OCI-LY1 (cell line): ENCODE measurements around the gene SPATA12.

Source experiments
- H2AFZ ChIP-seq: fragments of 200-600 bp; sonication (generic), shearing (Covaris generic); 2 replicates; pipeline ENCODE4 v1.6.0; 2014; ENCODE audit warnings: antibody characterized with exemption, mild to moderate bottlenecking, low read length
- H3F3A ChIP-seq: fragments of 200-600 bp; sonication (generic), shearing (Covaris generic); 2 replicates; pipeline ENCODE4 v1.6.0; 2014; ENCODE audit warnings: mild to moderate bottlenecking, antibody characterized with exemption, low read length, moderate library complexity; ENCODE audit not compliant: insufficient read depth
- H3K27ac ChIP-seq: fragments of 200-600 bp; sonication (generic); 2 replicates; pipeline ENCODE4 v1.5.1; 2014; ENCODE audit warnings: low read length, mixed run types, mild to moderate bottlenecking, low read depth; ENCODE audit not compliant: poor library complexity, severe bottlenecking
- H3K27me3 ChIP-seq: fragments of 200-600 bp; sonication (generic); 2 replicates; pipeline ENCODE4 v1.6.0; 2014; ENCODE audit warnings: antibody characterized with exemption, mild to moderate bottlenecking, low read length, moderate library complexity; ENCODE audit not compliant: insufficient read depth
- H3K36me3 ChIP-seq: fragments of 200-600 bp; sonication (generic); 2 replicates; pipeline ENCODE4 v1.6.1; 2014; ENCODE audit warnings: mild to moderate bottlenecking, antibody characterized with exemption, low read length, moderate library complexity, mixed read lengths; ENCODE audit not compliant: insufficient read depth
- H3K4me1 ChIP-seq: fragments of 200-600 bp; sonication (generic); 2 replicates; pipeline ENCODE4 v1.5.1; 2014; ENCODE audit warnings: mild to moderate bottlenecking, low read length, moderate library complexity; ENCODE audit not compliant: insufficient read depth, severe bottlenecking
- H3K4me2 ChIP-seq: fragments of 200-600 bp; sonication (generic), shearing (Covaris generic); 2 replicates; pipeline ENCODE4 v1.6.1; 2014; ENCODE audit warnings: low read length
- H3K4me3 ChIP-seq: fragments of 200-600 bp; sonication (generic); 2 replicates; pipeline ENCODE4 v1.5.1; 2014; ENCODE audit warnings: low read length, low read depth, mild to moderate bottlenecking, mixed read lengths; ENCODE audit not compliant: poor library complexity, severe bottlenecking
- H3K79me2 ChIP-seq: fragments of 200-600 bp; shearing (Covaris generic); 2 replicates; pipeline ENCODE4 v1.6.1; 2016; ENCODE audit warnings: mixed run types, low read length, mixed read lengths; ENCODE audit not compliant: insufficient read depth
- H3K9ac ChIP-seq: fragments of 200-600 bp; sonication (generic), shearing (Covaris generic); 2 replicates; pipeline ENCODE4 v1.6.1; 2014; ENCODE audit warnings: mild to moderate bottlenecking, low read length, mixed read lengths
- H3K9me2 ChIP-seq: fragments of 200-600 bp; sonication (generic), shearing (Covaris generic); 2 replicates; pipeline ENCODE4 v1.6.1; 2014; ENCODE audit warnings: low read depth, mild to moderate bottlenecking, low read length, mixed read lengths
- H3K9me3 ChIP-seq: fragments of 200-600 bp; shearing (Covaris generic); 2 replicates; pipeline ENCODE4 v1.6.1; 2014; ENCODE audit warnings: low read length, mixed read lengths
- H4K20me1 ChIP-seq: fragments of 200-600 bp; sonication (generic), shearing (Covaris generic); 2 replicates; pipeline ENCODE4 v1.6.0; 2016; ENCODE audit warnings: mild to moderate bottlenecking, low read length; ENCODE audit not compliant: insufficient read depth
- CTCF ChIP-seq: fragments of 200-600 bp; sonication (generic), shearing (Covaris generic); IDR thresholded peaks from 2 replicates; pipeline ENCODE4 v1.5.1; 2017; ENCODE audit warnings: mild to moderate bottlenecking, antibody characterized with exemption, low read length, moderate library complexity, mixed read lengths
- EZH2 ChIP-seq: fragments of 200-600 bp; sonication (generic), shearing (Covaris generic); IDR thresholded peaks from 2 replicates; pipeline ENCODE4 v1.8.0; 2017; ENCODE audit warnings: borderline replicate concordance, mixed run types, mild to moderate bottlenecking, antibody characterized with exemption, low read length, moderate library complexity, mixed read lengths

SPATA12 gene

DNA sequence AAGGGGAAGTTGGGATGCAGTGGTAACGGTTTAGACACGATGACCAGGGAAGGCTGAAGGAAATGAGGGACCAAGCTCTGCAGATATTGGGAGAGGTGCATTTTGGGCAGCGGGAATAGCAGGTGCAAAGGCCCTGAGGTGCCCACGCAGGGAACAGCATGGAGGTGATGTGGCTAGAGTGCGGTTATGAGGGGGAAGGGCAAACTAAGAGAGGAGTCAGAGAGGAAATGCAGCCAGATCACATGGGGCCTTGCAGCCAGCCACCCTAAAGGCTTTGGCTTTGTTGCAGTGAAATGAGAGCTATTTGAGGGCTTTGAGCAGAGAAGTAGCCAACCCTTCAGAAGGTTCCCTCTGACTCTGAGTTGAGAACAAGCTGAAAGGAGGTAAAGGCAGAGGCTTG, 2.6 kb downstream of the SPATA12 start:
- Histone ChIP-seq H3K36me3 (no peaks in the 10 kb centered on the region), H3K9me3 (no peaks in the 10 kb centered on the region), H2AFZ (no peak overlapping the region), H3K27ac (peak overlapping the region; percentile 80), H3K79me2 (no peaks in the 10 kb centered on the region), H3K9me2 (no peaks in the 10 kb centered on the region), H3K4me3 (peak overlapping the region; percentile 33), H4K20me1 (no peaks in the 10 kb centered on the region), H3K27me3 (no peaks in the 10 kb centered on the region), H3K4me2 (peak overlapping the region; percentile 52; the same call in 1 of the 2 replicates), H3K9ac (peak overlapping the region; percentile 17; the same call in 1 of the 2 replicates), H3F3A (0 out of 2 replicates have a peak, but pooled peaks cover 1% of the 10 kb centered on the region), H3K4me1 (peaks cover 64% of the 10 kb centered on the region)
- TF ChIP-seq CTCF = no peak
- TF ChIP-seq EZH2 = no peak

DNA sequence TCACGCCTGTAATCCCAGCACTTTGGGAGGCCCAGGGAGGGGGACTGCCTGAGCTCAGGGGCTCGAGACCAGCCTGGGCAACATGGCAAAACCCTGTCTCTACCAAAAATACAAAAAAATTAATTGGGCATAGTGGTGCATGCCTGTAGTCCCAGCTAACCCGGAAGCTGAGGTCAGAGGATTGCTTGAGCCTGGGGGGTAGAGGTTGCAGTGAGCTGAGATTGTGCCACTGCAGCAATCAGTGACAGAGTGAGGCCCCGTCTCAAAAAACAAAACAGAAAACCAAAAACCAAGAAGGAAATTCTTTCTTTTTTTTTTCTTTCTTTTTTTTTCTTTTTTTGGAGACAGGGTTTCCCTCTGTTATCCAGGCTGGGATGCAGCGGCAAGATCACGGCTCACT, 3.5 kb downstream of the SPATA12 start:
- H3K4me3 ChIP-seq = peak overlapping the region; percentile 33
- H3K9me2 ChIP-seq = no peaks in the 10 kb centered on the region
- no peaks in the 10 kb centered on the region for H3K79me2 ChIP-seq
- H3K27ac ChIP-seq = peak overlapping the region; percentile 80
- H3K9me3 ChIP-seq = no peaks in the 10 kb centered on the region
- no peaks in the 10 kb centered on the region for H3K36me3 ChIP-seq
- H4K20me1 ChIP-seq = no peaks in the 10 kb centered on the region
- 0 out of 2 replicates have a peak, but pooled peaks cover 3% of the 10 kb centered on the region for H3F3A ChIP-seq
- peak overlapping the region; percentile 17; the same call in 1 of the 2 replicates for H3K9ac ChIP-seq
- TF ChIP-seq EZH2 = no peak
- TF ChIP-seq CTCF = no peak
- peak overlapping the region; percentile 52 for H3K4me2 ChIP-seq
- no peaks in the 10 kb centered on the region for H3K27me3 ChIP-seq
- H3K4me1 ChIP-seq = peaks cover 74% of the 10 kb centered on the region
- H2AFZ ChIP-seq = no peak overlapping the region

DNA sequence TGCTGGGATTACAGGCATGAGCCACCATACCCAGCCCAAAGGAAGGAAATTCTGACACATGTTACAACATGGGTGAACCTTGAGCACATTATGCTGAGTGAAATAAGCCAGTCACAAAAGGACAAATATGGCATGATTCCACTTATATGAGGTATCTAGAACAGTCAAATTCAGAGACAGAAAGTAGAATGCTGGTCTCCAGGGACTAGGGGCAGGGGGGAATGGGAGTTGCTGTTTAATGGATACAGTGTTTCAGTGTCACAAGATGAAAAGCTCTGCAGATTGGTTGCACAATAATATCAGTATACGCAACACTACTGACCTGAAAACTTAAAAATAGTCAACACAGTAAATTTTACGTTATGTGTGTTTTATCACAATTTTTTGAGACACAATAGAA, 4.1 kb downstream of the SPATA12 start:
- H3K9ac ChIP-seq = no peak overlapping the region

More for the DNA sequence above, 4.1 kb downstream of the SPATA12 start:
- no peaks in the 10 kb centered on the region for H3K9me3 ChIP-seq
- H3K36me3 ChIP-seq = no peaks in the 10 kb centered on the region
- H3F3A ChIP-seq = 0 out of 2 replicates have a peak, but pooled peaks cover 3% of the 10 kb centered on the region
- no peaks in the 10 kb centered on the region for H3K79me2 ChIP-seq
- TF ChIP-seq EZH2 (no peak), CTCF (no peak)
- no peaks in the 10 kb centered on the region for H3K27me3 ChIP-seq
- H3K4me1 ChIP-seq = peaks cover 79% of the 10 kb centered on the region
- H3K4me3 ChIP-seq = no peak overlapping the region
- H3K27ac ChIP-seq = peak overlapping the region; percentile 80
- peak overlapping the region; percentile 52; the same call in 1 of the 2 replicates for H3K4me2 ChIP-seq
- no peaks in the 10 kb centered on the region for H4K20me1 ChIP-seq
- no peaks in the 10 kb centered on the region for H3K9me2 ChIP-seq
- no peak overlapping the region for H2AFZ ChIP-seq
